Stimulated activated CD8-positive, alpha-beta memory T cell treated with anti-CD3 and anti-CD28 coated beads, Interleukin-15, amount 100 ng/mL, for 24 hours (primary cell): ENCODE results near the gene PLEKHG1.

Experiments
- DNase-seq: peaks from one replicate; pipeline ENCODE4 v3.0.0-alpha.2; 2020; ENCODE audit warnings: low read depth

The PLEKHG1 gene

GRCh38 chr6:150589852-150590251 is 9.8 kb upstream of the PLEKHG1 start:
- DNase-seq: no peak

- no peak for DNase-seq
Observed at GRCh38 chr6:150590446-150590845, 9.2 kb upstream of the PLEKHG1 start.

GRCh38 chr6:150592377-150592995 is 7.2 kb upstream of the PLEKHG1 start:
- no peak for DNase-seq

- DNase-seq: no peak
Observed at GRCh38 chr6:150593119-150593518, 6.6 kb upstream of the PLEKHG1 start.

- DNase-seq: no peak
Observed at GRCh38 chr6:150596439-150596838, 3.2 kb upstream of the PLEKHG1 start.

- no peak for DNase-seq
Observed at GRCh38 chr6:150598401-150598800, 1.3 kb upstream of the PLEKHG1 start.

GRCh38 chr6:150598858-150599198 is 857 bp upstream of the PLEKHG1 start:
- DNase-seq: no peak

- no peak for DNase-seq
Observed at GRCh38 chr6:150600010-150600300, 270 bp downstream of the PLEKHG1 start.

- DNase-seq: no peak
Observed at GRCh38 chr6:150600301-150601017, 774 bp downstream of the PLEKHG1 start.

- DNase-seq: no peak
Observed at GRCh38 chr6:150601439-150601838, 1.8 kb downstream of the PLEKHG1 start.

GRCh38 chr6:150603176-150603575 is 3.5 kb downstream of the PLEKHG1 start:
- no peak for DNase-seq

- no peak for DNase-seq
Observed at GRCh38 chr6:150604467-150604866, 4.8 kb downstream of the PLEKHG1 start.

- no peak for DNase-seq
Observed at GRCh38 chr6:150605333-150605732, 5.6 kb downstream of the PLEKHG1 start.

- DNase-seq: no peak
Observed at GRCh38 chr6:150606168-150606591, 6.5 kb downstream of the PLEKHG1 start.

GRCh38 chr6:150606647-150607328 is 7.1 kb downstream of the PLEKHG1 start:
- no peak for DNase-seq

- DNase-seq: no peak
Observed at GRCh38 chr6:150607329-150607650, 7.6 kb downstream of the PLEKHG1 start.

- DNase-seq: no peak
Observed at GRCh38 chr6:150610584-150610983, 10.9 kb downstream of the PLEKHG1 start.

GRCh38 chr6:150613269-150613668 is 13.6 kb downstream of the PLEKHG1 start:
- DNase-seq: no peak

GRCh38 chr6:150615967-150616366 is 16.3 kb downstream of the PLEKHG1 start:
- no peak for DNase-seq

GRCh38 chr6:150616586-150616985 is 16.9 kb downstream of the PLEKHG1 start:
- DNase-seq: no peak

GRCh38 chr6:150617062-150617461 is 17.4 kb downstream of the PLEKHG1 start:
- DNase-seq: no peak

GRCh38 chr6:150617496-150618460 is 18.1 kb downstream of the PLEKHG1 start:
- DNase-seq: no peak

GRCh38 chr6:150619275-150619674 is 19.6 kb downstream of the PLEKHG1 start:
- DNase-seq: no peak
